GM12878 (cell line): Measurements from ENCODE around the gene HABP2. TPM values are rescaled to one million over a fixed set of nuclear protein-coding genes. Genes with fewer than 3 reads are reported as not detected.

Source experiments
- ATAC-seq: fragments of 200-7000 bp; cut with Tn5 transposase; 3 replicates; pipeline ENCODE4 v1.9.1; 2020; ENCODE audit warnings: mild to moderate bottlenecking, moderate library complexity
- BruUV-seq: library from RNA; stranded (reverse); fragments of 400-500 nt; replicated peaks from 2 replicates; lab custom pipeline; 2021; lab: Mats Ljungman, UMichigan
- CTCF ChIA-PET: fragments of 300-600 bp; sonication (Branson Sonifier 250); formaldehyde crosslinking; extraction: SDS; loops from one replicate; lab custom pipeline; 2021; ENCODE audit warnings: inconsistent platforms; lab: Yijun Ruan, JAX
- POLR2A ChIA-PET: fragments of 350-600 bp; formaldehyde crosslinking; extraction: SDS; loops from one replicate; lab custom pipeline; 2021; ENCODE audit warnings: inconsistent platforms; lab: Charles Lee
- RAD21 ChIA-PET: fragments of 300-600 bp; sonication (Branson Sonifier 250); formaldehyde crosslinking; loops from one replicate; lab custom pipeline; 2023; ENCODE audit warnings: antibody characterized with exemption; ENCODE audit not compliant: unreplicated experiment; lab: Charles Lee
- SMC1A ChIA-PET: fragments of 300-600 bp; sonication (Branson Sonifier 250); formaldehyde crosslinking; loops from one replicate; lab custom pipeline; 2023; ENCODE audit not compliant: unreplicated experiment, uncharacterized antibody; lab: Charles Lee
- DNase-seq: peaks from one replicate; pipeline ENCODE4 v3.0.0-alpha.2; 2011; ENCODE audit warnings: low read depth, low spot score
- FAIRE-seq: peaks from 3 replicates; lab custom pipeline; 2011; peaks lifted over from hg19 to GRCh38; lab: Jason Lieb, UNC
- H2AFZ ChIP-seq: 2 replicates; pipeline ENCODE4 v1.6.0; 2011; ENCODE audit warnings: low read depth, low read length, control low read depth; ENCODE audit not compliant: control insufficient read depth
- H3K27ac ChIP-seq: 2 replicates; pipeline ENCODE4 v1.5.1; 2011; ENCODE audit warnings: control low read depth; ENCODE audit not compliant: control insufficient read depth, insufficient read depth
- H3K27me3 ChIP-seq, 2 experiments: replicated peaks in 1 of 2; 2 replicates each; pipeline versions ENCODE4 v1.6.0 to v1.6.1; 2011; ENCODE audit warnings: low read length in 1 of 2; ENCODE audit not compliant: control insufficient read depth in 2 of 2, insufficient read depth in 2 of 2
- H3K36me3 ChIP-seq, 2 experiments: 2 replicates each; pipeline ENCODE4 v1.5.1; 2011; ENCODE audit warnings: low read length in 1 of 2; ENCODE audit not compliant: control insufficient read depth in 2 of 2, insufficient read depth in 2 of 2
- H3K4me1 ChIP-seq: 2 replicates; pipeline ENCODE4 v1.6.1; 2011; ENCODE audit warnings: mild to moderate bottlenecking, low read length, moderate library complexity, mixed read lengths; ENCODE audit not compliant: control insufficient read depth, insufficient read depth
- H3K4me2 ChIP-seq: 2 replicates; pipeline ENCODE4 v1.6.0; 2011; ENCODE audit warnings: control low read depth; ENCODE audit not compliant: control insufficient read depth, insufficient read depth
- H3K4me3 ChIP-seq: fragments of 200-600 bp; sonication (generic); 2 replicates; pipeline ENCODE4 v1.5.1; 2016
- H3K79me2 ChIP-seq: 2 replicates; pipeline ENCODE4 v1.6.0; 2011; ENCODE audit warnings: low read length; ENCODE audit not compliant: control insufficient read depth, insufficient read depth
- H3K9ac ChIP-seq: 2 replicates; pipeline ENCODE4 v1.8.0; 2011; ENCODE audit warnings: low read length, control low read depth, mixed read lengths; ENCODE audit not compliant: control insufficient read depth, insufficient read depth
- H3K9me3 ChIP-seq: replicated peaks from 3 replicates; pipeline ENCODE4 v1.5.1; 2011; ENCODE audit warnings: mild to moderate bottlenecking, low read length; ENCODE audit not compliant: control insufficient read depth, insufficient read depth
- H4K20me1 ChIP-seq: 2 replicates; pipeline ENCODE4 v1.6.0; 2011; ENCODE audit not compliant: control insufficient read depth, insufficient read depth
- CBFB ChIP-seq: IDR thresholded peaks from 2 replicates; pipeline ENCODE4 v1.6.1; 2016; ENCODE audit warnings: antibody characterized with exemption, low read depth
- CUX1 ChIP-seq: IDR thresholded peaks from 2 replicates; pipeline ENCODE4 v1.6.1; 2012; ENCODE audit warnings: improper control_type of control experiment, low read depth, low read length; ENCODE audit not compliant: insufficient replicate concordance
- E2F4 ChIP-seq: IDR thresholded peaks from 2 replicates; pipeline ENCODE4 v1.6.1; 2012; ENCODE audit warnings: low read depth, low read length, improper control_type of control experiment
- EZH2 ChIP-seq: IDR thresholded peaks from 2 replicates; pipeline ENCODE4 v1.6.1; 2012; ENCODE audit warnings: low read depth, mild to moderate bottlenecking, control low read depth, inconsistent platforms, low read length, borderline replicate concordance; ENCODE audit not compliant: control insufficient read depth
- HCFC1 ChIP-seq: fragments of 150-350 bp; IDR thresholded peaks from 2 replicates; pipeline ENCODE4 v1.6.1; 2014; ENCODE audit warnings: low read length
- IKZF1 ChIP-seq: fragments of 450-650 bp; conservative IDR thresholded peaks from 2 replicates; pipeline ENCODE4 v1.6.1; 2017; ENCODE audit warnings: antibody characterized with exemption, mild to moderate bottlenecking
- IRF3 ChIP-seq: fragments of 450-650 bp; IDR thresholded peaks from 2 replicates; pipeline ENCODE4 v1.6.1; 2014; ENCODE audit warnings: mild to moderate bottlenecking
- JUNB ChIP-seq: IDR thresholded peaks from 2 replicates; pipeline ENCODE4 v1.6.1; 2016; ENCODE audit warnings: antibody characterized with exemption, mild to moderate bottlenecking
- RELB ChIP-seq: fragments of 450-650 bp; IDR thresholded peaks from 2 replicates; pipeline ENCODE4 v1.6.1; 2017; ENCODE audit warnings: low read depth, mild to moderate bottlenecking, moderate library complexity
- SMAD5 ChIP-seq: IDR thresholded peaks from 2 replicates; pipeline ENCODE4 v1.6.1; 2016; ENCODE audit warnings: antibody characterized with exemption, low read depth
- SPI1 ChIP-seq: IDR thresholded peaks from 2 replicates; pipeline ENCODE4 v1.6.1; 2011; ENCODE audit warnings: low read depth, mild to moderate bottlenecking, low read length, moderate library complexity, borderline replicate concordance; ENCODE audit not compliant: insufficient read depth
- STAT3 ChIP-seq: IDR thresholded peaks from 2 replicates; pipeline ENCODE4 v1.6.1; 2011; ENCODE audit warnings: low read depth, low read length, improper control_type of control experiment
- USF1 ChIP-seq: IDR thresholded peaks from 2 replicates; pipeline ENCODE4 v1.6.1; 2011; ENCODE audit warnings: borderline replicate concordance, low read depth, mild to moderate bottlenecking, moderate library complexity, mixed read lengths, low read length; ENCODE audit not compliant: insufficient read depth; ENCODE audit errors: extremely low read length
- ZNF622 ChIP-seq: fragments of 450-650 bp; IDR thresholded peaks from 2 replicates; pipeline ENCODE4 v1.6.1; 2017; ENCODE audit warnings: mild to moderate bottlenecking, inconsistent platforms
- ZSCAN29 ChIP-seq: fragments of 450-650 bp; IDR thresholded peaks from 2 replicates; pipeline ENCODE4 v1.6.1; 2017; ENCODE audit warnings: mild to moderate bottlenecking, moderate library complexity
- WGBS: methylation state at CpG from one replicate; pipeline ENCODE4 v1.1.6; 2016; ENCODE audit warnings: low lambda C conversion rate; ENCODE audit not compliant: insufficient replicate concordance, insufficient coverage; ENCODE audit errors: missing lambda C conversion rate; 5-methylcytosine and 5-hydroxymethylcytosine counted together
- in situ Hi-C: fragments of 300-500 bp; cut with MboI; formaldehyde crosslinking; loops from 9 replicates; pipeline ENCODE4 v1.14.3; 2018; ENCODE audit warnings: mixed read lengths
- intact Hi-C: fragments of 100-400 bp; cut with micrococcal nuclease; formaldehyde crosslinking; loops from one replicate; pipeline ENCODE4 v1.14.2; 2022; ENCODE audit not compliant: unreplicated experiment
- polyA plus RNA-seq, 11 experiments: library from polyadenylated mRNA; depleted of rRNA in 4 of 11; unstranded in 6 of 11; stranded (reverse) in 5 of 11; fragments of >200 nt; fragmentation: Nextera tagmentation in 4 of 11; fragmentation: Illumina TruSeq in 1 of 11; extraction: Ambion mirVana in 4 of 11; extraction: Trizol in 1 of 11; gene quantifications; 1 replicate in 1 of 11; 2 replicates in 10 of 11; pipeline versions ENCODE4 v1.2.1 to v1.2.3, GENCODE V29; 2011 to 2016; ENCODE audit warnings: inconsistent platforms in 2 of 11, missing spikeins in 2 of 11, low read depth in 1 of 11
- total RNA-seq, 4 experiments: library from RNA; depleted of rRNA in 3 of 4; stranded (reverse); fragments of >200 nt in 3 of 4; fragmentation: Illumina TruSeq in 1 of 4; extraction: Trizol in 1 of 4; gene quantifications; 2 replicates each; pipeline versions ENCODE4 v1.2.1 to v1.2.3, GENCODE V29; 2013 to 2021

Gene HABP2
- total and polyA plus RNA-seq, 10 of the 15 experiments (the other 5 are each of a cell fraction or from before 2014, with no cell fraction given) = 0.13 TPM; not detected in 9

- ATAC-seq (no peak), DNase-seq (no peak), FAIRE-seq (no peak)
- ChIA-PET CTCF (interaction anchor here (0.7 kb wide), 1 partner anchor 17 kb away, joined by 3 read pairs; no protein-coding TSS in a partner anchor), SMC1A (no interaction called here), POLR2A (no interaction called here), RAD21 (no interaction called here)
- intact Hi-C loops = no loop called here
- H3K9me3 ChIP-seq = no peaks in the 10 kb centered on the region
- H3K9ac ChIP-seq = no peak overlapping the region
- H3K27me3 ChIP-seq = no peaks in the 10 kb centered on the region; a peak in 3 of 4 replicates
- no peak overlapping the region for H2AFZ ChIP-seq
- H3K4me3 ChIP-seq = no peak overlapping the region
- in situ Hi-C loops = no loop called here
- no peaks in the 10 kb centered on the region for H3K79me2 ChIP-seq
- H3K36me3 ChIP-seq = no peaks in the 10 kb centered on the region
- no TSS peak for BruUV-seq
- H3K27ac ChIP-seq = no peak overlapping the region
- no peaks in the 10 kb centered on the region for H3K4me1 ChIP-seq
- WGBS = 50% methylated on average over 4 of the region's 4 CpGs
- H3K4me2 ChIP-seq = no peak overlapping the region
- no peaks in the 10 kb centered on the region for H4K20me1 ChIP-seq
- TF ChIP-seq STAT3 = no peak
- no peak for TF ChIP-seq E2F4
- TF ChIP-seq CUX1 = no peak
- TF ChIP-seq IKZF1 = no peak
- no peak for TF ChIP-seq EZH2
- no peak for TF ChIP-seq RELB
- TF ChIP-seq SPI1 = no peak
- TF ChIP-seq SMAD5 = no peak
- TF ChIP-seq IRF3 = no peak
- no peak for TF ChIP-seq CBFB
- TF ChIP-seq ZNF622 = no peak
- no peak for TF ChIP-seq HCFC1
- TF ChIP-seq ZSCAN29 = no peak
- TF ChIP-seq USF1 = no peak
- no peak for TF ChIP-seq JUNB
Measured at GRCh38 chr10:113609704-113610108, 56.9 kb downstream of the HABP2 start.
